Activated CD4-positive, alpha-beta T cell treated with anti-CD3 and anti-CD28 coated beads for 4 hours (primary cell): ENCODE measurements around the gene SLC30A10.
"Not testable (repeated sequence)": the region's sequence is repeated elsewhere in the genome, so short reads cannot be mapped to it uniquely, and the experiment has no call there.

Experiments used
- DNase-seq, 2 donors: peaks; one replicate each; pipeline ENCODE4 v3.0.0-alpha.2; 2020

SLC30A10 gene

GRCh38 chr1:219927956-219928790 is at the start of gene SLC30A10:
TSS of gene SLC30A10 (minus strand) at chr1:219928557. CDS start at chr1:219928440, 117 bp downstream.
- peak in 1 of 2 donors; percentile 3 for DNase-seq

- no peak for DNase-seq
Measured at GRCh38 chr1:219973213-219973612, 44.9 kb upstream of the SLC30A10 start.

GRCh38 chr1:219967361-219967760 is 39.0 kb upstream of the SLC30A10 start:
- no peak for DNase-seq

- DNase-seq, result no peak
Measured at GRCh38 chr1:219966071-219966349, 37.7 kb upstream of the SLC30A10 start.

GRCh38 chr1:219965285-219966070 is 37.1 kb upstream of the SLC30A10 start:
- no peak for DNase-seq

- no peak for DNase-seq
Measured at GRCh38 chr1:219963432-219963831, 35.1 kb upstream of the SLC30A10 start.

GRCh38 chr1:219961684-219962083 is 33.3 kb upstream of the SLC30A10 start:
- no peak for DNase-seq

- no peak for DNase-seq
Measured at GRCh38 chr1:219959540-219960203, 31.3 kb upstream of the SLC30A10 start.

- no peak for DNase-seq
Measured at GRCh38 chr1:219958875-219959417, 30.6 kb upstream of the SLC30A10 start.

GRCh38 chr1:219954736-219955421 is 26.5 kb upstream of the SLC30A10 start:
- DNase-seq, result no peak

- DNase-seq, result no peak
Measured at GRCh38 chr1:219954052-219954451, 25.7 kb upstream of the SLC30A10 start.

GRCh38 chr1:219952361-219952760 is 24.0 kb upstream of the SLC30A10 start:
- no peak for DNase-seq

- DNase-seq, result not testable (repeated sequence)
Measured at GRCh38 chr1:219949227-219949626, 20.9 kb upstream of the SLC30A10 start.

GRCh38 chr1:219948766-219949165 is 20.4 kb upstream of the SLC30A10 start:
- not testable (repeated sequence) for DNase-seq

- DNase-seq, result no peak
Measured at GRCh38 chr1:219945795-219946194, 17.4 kb upstream of the SLC30A10 start.

- DNase-seq, result no peak
Measured at GRCh38 chr1:219941179-219942118, 13.1 kb upstream of the SLC30A10 start.

- no peak for DNase-seq
Measured at GRCh38 chr1:219940707-219941106, 12.3 kb upstream of the SLC30A10 start.

GRCh38 chr1:219938706-219939105 is 10.3 kb upstream of the SLC30A10 start:
- DNase-seq, result no peak

- not testable (repeated sequence) for DNase-seq
Measured at GRCh38 chr1:219933763-219934162, 5.4 kb upstream of the SLC30A10 start.

- no peak for DNase-seq
Measured at GRCh38 chr1:219931033-219931432, 2.7 kb upstream of the SLC30A10 start.

GRCh38 chr1:219928791-219929118 is 398 bp upstream of the SLC30A10 start:
- DNase-seq, result no peak
